Esophagus muscularis mucosa (tissue), 4 donors: ENCODE data around the gene IP6K1. TPM values are rescaled to one million over a fixed set of nuclear protein-coding genes. Genes with fewer than 3 reads are reported as not detected.

ENCODE experiments used
- DNase-seq: peaks from one replicate; pipeline ENCODE4 v3.0.0-alpha.2; 2017; ENCODE audit errors: extremely low spot score
- H3K27ac ChIP-seq, 4 donors: fragments of 200-600 bp; sonication (generic); replicated peaks in 1 of 4; 1 replicate in 3 of 4; 2 replicates in 1 of 4; pipeline ENCODE4 v1.5.1; 2016 to 2019; ENCODE audit warnings: mild to moderate bottlenecking in 1 of 4
- H3K27me3 ChIP-seq, 4 donors: fragments of 200-600 bp; sonication (generic); one replicate each; pipeline versions ENCODE4 v1.5.1 to v1.6.0; 2016 to 2019
- H3K36me3 ChIP-seq, 4 donors: fragments of 200-600 bp; sonication (generic); one replicate each; pipeline ENCODE4 v1.5.1; 2016 to 2019
- H3K4me1 ChIP-seq, 4 donors: fragments of 200-600 bp; sonication (generic); one replicate each; pipeline ENCODE4 v1.5.1; 2016 to 2019
- H3K4me3 ChIP-seq, 4 donors: fragments of 200-600 bp; sonication (generic); 1 replicate in 2 of 4; 2 replicates in 2 of 4; pipeline ENCODE4 v1.5.1; 2016 to 2019; ENCODE audit warnings: mild to moderate bottlenecking in 4 of 4, moderate library complexity in 1 of 4
- H3K9me3 ChIP-seq, 4 donors: fragments of 200-600 bp; sonication (generic); 1 replicate in 3 of 4; 2 replicates in 1 of 4; pipeline ENCODE4 v1.5.1; 2016 to 2019
- EP300 ChIP-seq: sonication (generic); formaldehyde crosslinking; IDR thresholded peaks from one replicate; pipeline ENCODE4 v1.6.1; 2017; ENCODE audit warnings: antibody characterized with exemption
- POLR2A ChIP-seq: fragments of 450-650 bp; IDR thresholded peaks from one replicate; pipeline ENCODE4 v1.6.1; 2017; ENCODE audit warnings: antibody characterized with exemption, moderate library complexity, mild to moderate bottlenecking, low read depth
- POLR2AphosphoS5 ChIP-seq, 2 donors: sonication (generic); formaldehyde crosslinking; IDR thresholded peaks; one replicate each; pipeline ENCODE4 v1.6.1; 2017; ENCODE audit warnings: antibody characterized with exemption in 2 of 2
- WGBS: methylation state at CpG from one replicate; pipeline ENCODE4 v1.1.5; 2018; 5-methylcytosine and 5-hydroxymethylcytosine counted together
- intact Hi-C: fragments of 100-400 bp; cut with DNase I; formaldehyde crosslinking; loops from one replicate; pipeline ENCODE4 v1.15.1; 2023
- total RNA-seq, 4 donors: library from RNA; depleted of rRNA; stranded (reverse); fragments of >200 nt; gene quantifications; one replicate each; pipeline versions ENCODE4 v1.1.0 to v1.2.1, GENCODE V29; 2016
- TF ChIP-seq, protein P1 (sequence below), 3 experiments: fragments of 200-600 bp in 2 of 3; fragments of 450-650 bp in 1 of 3; sonication (generic) in 2 of 3; IDR thresholded peaks; one replicate each; pipeline ENCODE4 v1.5.1; 2017 to 2019; ENCODE audit warnings: antibody characterized with exemption in 3 of 3, mild to moderate bottlenecking in 2 of 3, moderate library complexity in 1 of 3

Gene IP6K1
- total RNA-seq, 4 donors from 2014 or later, result 33.2 to 63.4 (median 52.4) TPM

DNA sequence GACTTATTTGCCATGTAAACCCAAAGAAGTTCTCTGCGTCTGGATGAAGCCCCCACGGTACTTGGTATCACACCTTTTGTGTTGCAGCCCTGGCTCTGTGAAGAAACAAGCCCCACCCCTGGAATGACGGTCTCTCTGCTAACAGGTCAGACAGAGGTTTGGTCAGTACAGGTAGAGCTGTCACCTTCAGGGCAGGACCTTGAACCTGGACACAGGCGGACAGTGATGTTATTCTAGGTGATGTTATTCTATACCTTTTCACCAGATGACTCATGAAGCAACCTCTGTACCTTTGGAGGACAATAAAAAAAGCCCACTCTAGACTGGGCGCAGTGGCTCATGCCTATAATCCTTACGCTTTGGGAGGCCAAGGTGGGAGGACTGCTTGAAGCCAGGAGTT lies 51.6 kb downstream of the IP6K1 start:
- intact Hi-C loops, result no loop called here
- TF ChIP-seq POLR2A, result no peak
- TF ChIP-seq, protein P1, sequence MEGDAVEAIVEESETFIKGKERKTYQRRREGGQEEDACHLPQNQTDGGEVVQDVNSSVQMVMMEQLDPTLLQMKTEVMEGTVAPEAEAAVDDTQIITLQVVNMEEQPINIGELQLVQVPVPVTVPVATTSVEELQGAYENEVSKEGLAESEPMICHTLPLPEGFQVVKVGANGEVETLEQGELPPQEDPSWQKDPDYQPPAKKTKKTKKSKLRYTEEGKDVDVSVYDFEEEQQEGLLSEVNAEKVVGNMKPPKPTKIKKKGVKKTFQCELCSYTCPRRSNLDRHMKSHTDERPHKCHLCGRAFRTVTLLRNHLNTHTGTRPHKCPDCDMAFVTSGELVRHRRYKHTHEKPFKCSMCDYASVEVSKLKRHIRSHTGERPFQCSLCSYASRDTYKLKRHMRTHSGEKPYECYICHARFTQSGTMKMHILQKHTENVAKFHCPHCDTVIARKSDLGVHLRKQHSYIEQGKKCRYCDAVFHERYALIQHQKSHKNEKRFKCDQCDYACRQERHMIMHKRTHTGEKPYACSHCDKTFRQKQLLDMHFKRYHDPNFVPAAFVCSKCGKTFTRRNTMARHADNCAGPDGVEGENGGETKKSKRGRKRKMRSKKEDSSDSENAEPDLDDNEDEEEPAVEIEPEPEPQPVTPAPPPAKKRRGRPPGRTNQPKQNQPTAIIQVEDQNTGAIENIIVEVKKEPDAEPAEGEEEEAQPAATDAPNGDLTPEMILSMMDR (IDR thresholded peaks at IDR 0.05), result no peak
- no peak for TF ChIP-seq EP300
- TF ChIP-seq POLR2AphosphoS5 (IDR thresholded peaks at IDR 0.05), result no peak
- Histone ChIP-seq H3K27me3 (no peaks in the 10 kb centered on the region), H3K36me3 (peaks cover 53 to 95% (median 77%) of the 10 kb centered on the region in 4 donors), H3K9me3 (no peaks in the 10 kb centered on the region), H3K4me3 (no peak overlapping the region), H3K27ac (no peak overlapping the region), H3K4me1 (no peaks in the 10 kb centered on the region)
- DNase-seq, result no peak
- WGBS, result 95% methylated on average over 6 of the region's 6 CpGs

DNA sequence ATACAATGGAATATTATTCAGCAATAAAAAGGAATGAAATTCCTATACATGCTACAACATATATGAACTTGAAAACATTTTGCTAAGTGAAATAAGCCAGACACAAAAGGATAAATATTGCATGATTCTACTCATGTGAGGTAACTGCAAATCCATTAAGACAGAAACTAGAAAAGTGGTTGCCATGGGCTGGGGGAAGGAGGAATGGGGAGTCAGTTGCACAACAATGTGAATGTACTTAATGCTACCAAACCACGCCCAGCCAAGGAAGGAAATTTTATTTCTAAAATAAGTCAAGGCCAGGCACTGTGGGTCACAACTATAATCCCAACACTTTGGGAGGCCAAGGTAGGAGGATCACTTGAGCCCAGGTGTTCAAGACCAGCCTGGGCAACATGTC lies 52.8 kb downstream of the IP6K1 start:
- H3K27ac ChIP-seq, result no peak overlapping the region
- no peak for DNase-seq
- H3K4me3 ChIP-seq, result no peak overlapping the region
- H3K4me1 ChIP-seq, result no peaks in the 10 kb centered on the region
- H3K27me3 ChIP-seq, result no peaks in the 10 kb centered on the region
- intact Hi-C loops, result no loop called here
- 86% methylated on average over 1 of the region's 1 CpG for WGBS
- peaks cover 53 to 99% (median 79%) of the 10 kb centered on the region in 4 donors for H3K36me3 ChIP-seq
- no peak for TF ChIP-seq POLR2AphosphoS5 (IDR thresholded peaks at IDR 0.05)
- TF ChIP-seq, protein P1 (IDR thresholded peaks at IDR 0.05), result no peak
- no peaks in the 10 kb centered on the region for H3K9me3 ChIP-seq

DNA sequence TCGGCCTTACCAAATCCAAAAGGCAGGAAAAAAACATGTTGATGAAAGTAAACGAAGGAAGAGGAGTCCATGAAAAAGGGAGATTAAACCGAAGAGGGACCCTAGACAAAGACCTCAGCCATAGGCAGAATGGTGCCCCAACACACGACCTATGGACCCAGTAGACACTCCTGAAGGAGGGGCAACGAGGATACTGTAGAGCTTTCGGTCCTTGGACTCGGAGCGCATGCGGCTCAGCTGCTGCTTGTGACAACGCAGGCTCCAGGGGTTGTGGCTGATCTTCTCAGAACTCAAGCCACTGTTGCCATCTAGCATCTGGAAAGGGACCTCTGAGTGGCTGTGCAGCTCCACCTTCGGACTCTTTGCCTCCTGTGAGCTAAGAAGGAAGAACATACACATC lies 53.7 kb downstream of the IP6K1 start:
- no peaks in the 10 kb centered on the region for H3K4me1 ChIP-seq
- H3K9me3 ChIP-seq, result no peaks in the 10 kb centered on the region
- WGBS, result 90% methylated on average over 10 of the region's 11 CpGs
- TF ChIP-seq POLR2A, result no peak
- no peak for TF ChIP-seq EP300
- TF ChIP-seq, protein P1 (IDR thresholded peaks at IDR 0.05), result no peak
- TF ChIP-seq POLR2AphosphoS5 (IDR thresholded peaks at IDR 0.05), result no peak
- H3K36me3 ChIP-seq, result peaks cover 55 to 99% (median 80%) of the 10 kb centered on the region in 4 donors
- H3K4me3 ChIP-seq, result no peak overlapping the region
- no peaks in the 10 kb centered on the region for H3K27me3 ChIP-seq
- H3K27ac ChIP-seq, result no peak overlapping the region
- DNase-seq, result no peak
- intact Hi-C loops, result no loop called here

DNA sequence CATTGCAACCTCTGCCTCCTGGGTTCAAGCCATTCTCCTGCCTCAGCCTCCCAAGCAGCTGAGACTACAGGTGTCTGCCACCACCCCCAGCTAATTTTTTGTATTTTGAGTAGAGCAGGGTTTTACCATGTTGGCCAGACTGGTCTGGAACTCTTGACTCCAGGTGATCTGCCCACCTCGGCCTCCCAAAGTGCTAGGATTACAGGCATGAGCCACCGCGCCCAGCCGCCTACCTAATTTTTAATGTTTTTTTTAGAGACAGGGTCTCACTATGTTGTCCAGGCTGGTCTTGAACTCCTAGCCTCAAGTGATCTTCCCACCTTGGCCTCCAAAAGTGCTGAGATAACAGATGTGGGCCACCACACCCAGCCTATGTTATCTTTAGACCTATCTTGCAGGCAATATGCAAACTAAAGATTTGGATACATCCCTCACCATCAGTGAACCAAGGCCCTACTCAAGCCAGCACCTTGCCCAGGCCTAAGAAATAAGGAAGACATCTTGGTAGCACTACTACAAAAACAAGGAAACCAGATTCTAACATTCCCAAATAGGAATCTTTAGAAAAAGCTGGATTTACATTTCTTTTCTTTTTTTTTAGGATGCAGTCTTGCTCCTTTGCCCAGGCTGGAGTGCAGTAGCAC lies 56.3 kb downstream of the IP6K1 start:
- no peak overlapping the region for H3K27ac ChIP-seq
- TF ChIP-seq POLR2A, result no peak
- no peak for TF ChIP-seq POLR2AphosphoS5 (IDR thresholded peaks at IDR 0.05)
- TF ChIP-seq, protein P1 (IDR thresholded peaks at IDR 0.05), result no peak
- TF ChIP-seq EP300, result no peak
- H3K9me3 ChIP-seq, result no peaks in the 10 kb centered on the region
- 97% methylated on average over 4 of the region's 4 CpGs for WGBS
- peaks cover 40 to 99% (median 83%) of the 10 kb centered on the region in 4 donors for H3K36me3 ChIP-seq
- no peak for DNase-seq
- H3K27me3 ChIP-seq, result no peaks in the 10 kb centered on the region
- H3K4me3 ChIP-seq, result no peak overlapping the region
- peaks cover under 1 to 5% (median 1%) of the 10 kb centered on the region in 4 donors for H3K4me1 ChIP-seq
- intact Hi-C loops, result no loop called here

DNA sequence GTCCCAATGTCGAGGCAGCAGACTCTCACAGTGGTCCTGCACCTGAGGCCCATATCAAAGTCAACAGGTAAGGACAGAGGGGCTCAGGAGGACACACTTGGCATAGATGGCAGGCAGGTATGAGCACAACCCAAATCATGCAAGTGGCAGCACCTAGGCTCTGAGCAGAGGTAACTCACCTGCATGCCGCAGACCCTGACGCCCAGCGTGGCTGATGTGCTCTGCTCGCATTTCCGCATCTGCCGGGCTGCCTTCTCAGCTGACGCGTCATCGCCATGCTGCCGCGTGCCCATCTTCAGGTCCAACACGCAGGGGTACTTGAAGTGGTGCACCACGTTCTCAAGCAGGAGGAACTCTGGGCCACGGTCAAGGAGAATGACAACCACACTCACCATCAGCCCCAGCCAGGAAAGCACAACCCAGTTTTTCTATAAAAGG lies 58.4 kb downstream of the IP6K1 start:
- Histone ChIP-seq H3K36me3 (peaks cover 30 to 79% (median 70%) of the 10 kb centered on the region in 4 donors), H3K4me3 (no peak overlapping the region), H3K9me3 (no peaks in the 10 kb centered on the region), H3K4me1 (peaks cover 12 to 21% (median 17%) of the 10 kb centered on the region in 4 donors), H3K27me3 (no peaks in the 10 kb centered on the region), H3K27ac (no peak overlapping the region)
- intact Hi-C loops, result no loop called here
- WGBS, result 98% methylated on average over 15 of the region's 15 CpGs
- TF ChIP-seq EP300 (no peak), POLR2AphosphoS5 (IDR thresholded peaks at IDR 0.05) (no peak), POLR2A (no peak)
- TF ChIP-seq, protein P1 (IDR thresholded peaks at IDR 0.05), result no peak
- DNase-seq, result no peak
